HG03045 (cell line): ENCODE results near the gene CNTNAP2.
"Not testable (repeated sequence)": the region's sequence is repeated elsewhere in the genome, so short reads cannot be mapped to it uniquely, and the experiment has no call there.

Source experiments
- ATAC-seq: cut with Tn5 transposase; IDR thresholded peaks from one replicate; pipeline ENCODE4 v1.9.1; 2021; ENCODE audit warnings: mild to moderate bottlenecking, moderate library complexity; ENCODE audit not compliant: unreplicated experiment

CNTNAP2 gene

GRCh38 chr7:148303295-148304082 is 2186.9 kb downstream of the CNTNAP2 start:
- no peak for ATAC-seq

DNA sequence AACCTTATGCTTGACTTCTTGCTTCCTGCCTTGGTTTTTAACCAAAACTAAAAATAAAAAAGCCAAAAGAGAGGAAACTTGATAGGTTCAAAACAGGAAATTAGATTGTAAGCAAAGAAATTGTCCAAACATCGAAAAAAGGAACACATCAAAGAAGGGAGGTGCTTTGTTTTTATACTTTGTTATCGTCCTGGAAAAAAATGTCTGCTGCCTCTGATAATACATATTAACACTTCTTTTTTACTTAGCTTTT is 2187.4 kb downstream of the CNTNAP2 start:
- ATAC-seq, result no peak

DNA sequence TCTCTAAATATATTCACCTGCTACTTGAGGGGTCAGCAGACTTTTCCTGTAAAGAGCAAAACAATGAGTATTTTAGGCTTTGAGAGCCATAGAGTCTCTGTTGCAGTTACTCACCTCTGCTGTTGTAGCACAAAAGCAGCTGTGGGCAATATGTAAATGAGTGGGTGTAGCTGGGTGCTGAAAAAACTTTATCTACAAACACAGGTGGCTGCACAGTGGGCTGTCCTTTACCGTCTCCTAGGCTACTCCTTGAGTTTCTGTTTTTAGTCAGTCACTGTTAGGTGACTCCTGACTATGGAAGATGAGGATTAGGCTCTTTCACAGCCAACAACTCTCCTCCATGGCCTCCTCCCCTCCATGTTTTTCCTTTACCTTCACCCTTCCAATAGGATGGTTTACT is 2187.9 kb downstream of the CNTNAP2 start:
- no peak for ATAC-seq

GRCh38 chr7:148306759-148307158 is 2190.2 kb downstream of the CNTNAP2 start:
- peak; percentile 49 for ATAC-seq

- ATAC-seq, result no peak
Measured at GRCh38 chr7:148318102-148318811, 2201.7 kb downstream of the CNTNAP2 start.

DNA sequence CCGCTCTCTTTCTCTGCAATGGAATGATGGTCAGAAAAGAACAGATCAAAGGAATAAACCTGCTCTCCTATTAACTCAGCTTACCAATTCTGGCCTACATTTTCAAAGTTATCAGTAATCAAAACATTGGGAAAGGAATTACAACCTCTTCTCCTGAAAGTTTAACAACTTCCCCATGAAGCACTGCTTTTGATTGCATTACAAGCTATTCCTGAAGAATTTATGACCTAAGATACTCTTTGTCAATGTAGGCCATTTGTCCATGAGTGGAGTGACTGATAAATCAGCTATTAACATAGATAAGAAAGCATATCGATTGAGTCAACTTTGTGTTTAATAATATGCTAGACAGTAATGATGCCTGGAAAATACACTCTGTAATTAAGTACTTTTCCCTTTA is 2202.2 kb downstream of the CNTNAP2 start:
- no peak for ATAC-seq

GRCh38 chr7:148319316-148319808 is 2202.8 kb downstream of the CNTNAP2 start:
- ATAC-seq, result no peak

- ATAC-seq, result no peak
Measured at GRCh38 chr7:148325208-148325607, 2208.6 kb downstream of the CNTNAP2 start.

GRCh38 chr7:148327379-148327778 is 2210.8 kb downstream of the CNTNAP2 start:
- ATAC-seq, result no peak

DNA sequence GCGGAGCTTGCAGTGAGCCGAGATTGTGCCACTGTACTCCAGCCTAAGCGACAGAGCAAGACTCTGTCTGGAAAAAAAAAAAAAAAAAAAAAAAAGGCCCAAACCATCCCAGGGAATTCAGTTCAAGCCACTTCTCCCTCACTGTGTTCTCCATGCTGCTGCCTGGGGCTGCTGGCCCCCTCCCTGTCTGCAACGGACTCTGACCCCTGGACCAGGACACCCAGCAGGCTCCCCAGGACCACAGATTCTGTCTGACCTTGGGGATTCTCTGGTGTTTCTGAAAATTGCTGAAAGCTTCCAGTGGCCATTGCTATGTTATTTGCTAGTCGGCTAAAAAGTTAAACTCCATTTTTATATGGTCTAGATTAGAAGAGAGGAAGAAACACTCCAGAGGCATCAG is 2212.3 kb downstream of the CNTNAP2 start:
- no peak for ATAC-seq

DNA sequence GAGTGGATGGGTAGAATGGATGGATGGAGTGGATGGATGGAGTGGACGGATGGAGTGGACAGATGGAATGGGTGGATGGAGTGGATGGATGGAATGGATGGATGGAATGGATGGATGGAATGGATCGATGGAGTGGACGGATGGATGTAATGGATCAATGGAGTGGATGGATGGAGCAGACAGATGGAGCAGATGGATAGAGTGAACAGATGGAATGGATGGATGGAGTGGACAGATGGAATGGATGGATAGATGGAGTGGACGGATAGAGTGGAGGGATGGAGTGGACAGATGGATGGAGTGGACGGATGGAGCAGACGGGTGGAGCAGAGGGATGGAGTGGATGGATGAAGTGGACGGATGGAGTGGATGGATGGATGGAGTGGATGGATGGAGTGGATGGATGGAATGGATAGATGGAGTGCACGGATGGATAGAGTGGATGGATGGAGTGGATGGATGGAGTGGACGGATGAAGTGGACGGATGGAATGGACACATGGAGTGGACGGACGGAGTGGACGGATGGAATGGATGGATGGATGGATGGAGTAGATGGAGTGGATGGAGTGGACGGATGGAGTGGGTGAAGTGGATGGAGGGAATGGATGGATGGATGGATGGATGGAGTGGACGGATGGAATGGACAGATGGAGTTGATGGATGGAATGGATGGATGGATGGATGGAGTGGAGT is 2213.7 kb downstream of the CNTNAP2 start:
- ATAC-seq, result no peak

DNA sequence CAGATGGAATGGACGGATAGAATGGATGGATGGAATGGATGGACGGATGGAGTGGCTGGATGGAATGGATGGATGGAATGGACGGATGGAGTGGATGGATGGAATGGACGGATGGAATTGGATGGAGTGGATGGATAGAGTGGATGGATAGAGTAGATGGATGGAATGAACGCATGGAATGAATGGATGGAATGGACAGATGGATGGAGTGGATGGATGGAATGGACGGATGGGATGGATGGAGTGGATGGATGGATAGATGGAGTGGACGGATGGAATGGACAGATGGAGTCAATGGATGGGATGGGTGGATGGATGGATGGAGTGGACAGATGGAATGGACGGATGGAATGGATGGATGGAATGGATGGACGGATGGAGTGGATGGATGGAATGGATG is 2214.2 kb downstream of the CNTNAP2 start:
- ATAC-seq, result no peak

GRCh38 chr7:148331456-148331855 is 2214.9 kb downstream of the CNTNAP2 start:
- not testable (repeated sequence) for ATAC-seq

DNA sequence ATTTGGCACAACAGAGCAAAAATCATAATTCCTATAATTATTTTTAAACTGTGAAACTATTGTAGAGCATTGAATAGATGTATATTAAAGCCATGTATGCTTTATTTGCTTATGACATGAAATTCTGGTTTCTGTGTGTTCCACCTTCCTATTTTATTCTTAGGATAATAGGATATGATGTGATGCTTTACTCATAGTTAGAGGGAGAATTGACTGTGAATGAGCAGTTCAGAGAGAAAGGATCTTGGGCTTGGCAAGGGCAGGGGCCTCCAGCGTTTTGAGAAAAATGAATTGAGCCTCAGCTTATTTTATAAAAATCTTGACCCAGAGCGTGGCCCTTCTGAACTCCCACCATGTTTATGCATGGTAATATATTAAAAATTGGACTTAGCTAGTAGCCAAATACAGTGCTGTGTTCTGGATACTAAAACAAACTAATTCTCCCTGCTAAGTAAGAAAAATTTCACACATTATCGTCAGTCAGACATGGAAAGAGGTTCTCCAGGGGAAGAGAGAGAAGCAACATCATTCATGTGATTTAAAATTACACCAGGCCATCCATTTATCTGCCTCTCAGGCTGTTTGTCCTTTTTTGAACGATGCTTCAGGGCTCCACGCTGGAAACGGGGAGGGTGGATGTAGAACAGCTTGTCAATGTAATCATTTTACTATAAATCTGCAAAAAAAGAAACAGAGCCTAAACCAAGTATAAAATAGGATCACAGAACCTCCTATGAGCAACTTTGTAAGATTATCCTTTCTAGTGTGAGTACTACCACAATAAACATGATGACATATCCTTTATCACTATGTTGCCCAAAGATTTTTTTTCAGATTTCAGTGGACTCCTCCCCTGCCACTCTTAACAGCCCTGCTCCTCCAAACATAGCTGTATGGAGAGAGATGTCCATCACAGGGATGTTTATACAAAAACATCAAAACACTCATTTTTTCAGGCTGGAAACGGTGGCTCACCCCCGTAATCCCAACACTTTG is 2215.9 kb downstream of the CNTNAP2 start:
- ATAC-seq, result no peak

DNA sequence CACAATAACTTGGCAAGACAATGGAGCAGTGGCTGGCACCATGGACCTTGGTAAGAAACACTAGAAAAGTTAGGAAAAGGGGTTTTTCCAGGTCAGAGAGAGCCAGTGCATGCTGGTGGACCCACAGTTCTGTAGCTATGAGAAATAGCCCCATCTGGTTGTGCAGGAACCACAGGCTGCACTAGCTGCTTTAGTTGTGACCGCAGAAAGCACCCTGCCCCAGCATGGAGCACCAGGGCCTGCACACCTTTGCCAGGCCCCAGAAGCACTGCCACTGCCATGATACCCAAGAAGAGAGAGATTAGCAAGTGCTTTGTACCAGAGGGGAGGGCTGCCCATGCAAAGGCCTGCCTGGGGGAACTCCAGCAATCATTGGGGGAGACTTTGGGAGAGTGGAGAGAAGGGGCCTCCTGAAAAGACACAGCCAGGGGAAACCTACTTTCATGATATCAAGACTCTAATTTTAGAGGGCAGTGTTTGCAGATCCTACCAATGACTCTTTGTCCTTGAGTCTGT is 2217.9 kb downstream of the CNTNAP2 start:
- no peak for ATAC-seq

DNA sequence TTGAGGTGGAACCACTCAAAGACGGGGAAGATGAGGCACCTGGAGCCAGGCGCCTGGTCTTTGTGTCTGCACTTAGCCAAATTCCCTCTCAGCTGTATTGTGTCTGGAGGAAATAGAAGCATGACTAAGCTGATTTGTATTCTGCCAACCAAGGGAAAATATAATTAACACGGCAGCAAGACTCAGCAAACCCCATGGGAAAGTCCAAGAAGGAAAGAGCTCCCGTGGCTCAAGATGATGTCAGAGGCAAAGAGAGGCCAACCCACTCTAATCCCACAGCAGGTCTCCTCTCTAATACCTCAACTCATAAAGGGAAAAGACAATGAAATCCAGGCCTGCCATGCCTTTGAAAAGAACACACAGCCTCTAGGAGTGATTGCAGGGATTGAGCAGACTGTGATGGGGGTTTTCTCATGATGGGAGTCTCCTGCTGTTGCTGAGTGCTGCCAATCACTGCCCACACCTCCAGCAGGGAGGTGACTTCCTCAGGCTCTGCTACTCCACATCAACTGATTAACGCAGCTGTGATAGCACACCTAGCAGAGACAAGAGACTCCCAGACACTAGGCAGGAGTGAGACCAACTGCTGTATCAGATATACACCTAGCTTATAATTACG is 2218.5 kb downstream of the CNTNAP2 start:
- no peak for ATAC-seq

DNA sequence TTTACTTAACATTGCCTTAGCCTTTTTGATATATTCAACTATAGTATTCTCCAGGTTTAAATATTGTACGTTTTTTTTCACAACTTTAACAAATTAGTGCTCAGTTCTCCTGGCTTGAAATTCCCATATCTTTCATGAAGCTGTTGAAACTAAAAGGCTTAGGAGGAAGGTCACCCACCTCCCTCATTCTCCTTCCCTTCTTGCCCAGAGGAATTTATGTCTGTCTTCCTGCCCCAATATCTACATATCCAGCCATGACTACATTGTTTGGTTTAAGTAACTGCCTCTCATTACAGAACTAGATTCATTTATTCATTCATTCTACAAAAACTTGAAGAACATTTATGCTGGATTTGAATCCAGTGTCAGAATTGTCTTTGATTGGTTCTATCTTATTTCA is 2219.2 kb downstream of the CNTNAP2 start:
- no peak for ATAC-seq

DNA sequence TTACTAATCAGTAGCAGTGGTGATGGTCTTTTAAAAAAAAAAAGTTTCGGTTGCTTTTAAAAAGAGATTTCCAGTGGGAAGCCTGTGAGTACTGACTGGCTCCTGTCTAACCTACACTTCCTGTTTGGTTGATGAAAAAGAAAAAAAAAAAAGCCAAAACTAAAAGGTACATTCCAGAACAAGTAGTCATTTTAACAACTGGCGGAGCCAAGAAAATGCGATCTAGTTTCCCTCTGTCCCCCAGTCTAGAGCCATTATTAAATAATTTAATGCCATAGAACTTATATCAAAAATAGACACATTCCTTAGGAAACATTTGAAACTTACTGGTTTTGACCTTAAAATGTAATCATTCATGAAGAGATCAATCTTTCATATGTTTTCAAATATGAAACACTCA is 2219.8 kb downstream of the CNTNAP2 start:
- no peak for ATAC-seq

DNA sequence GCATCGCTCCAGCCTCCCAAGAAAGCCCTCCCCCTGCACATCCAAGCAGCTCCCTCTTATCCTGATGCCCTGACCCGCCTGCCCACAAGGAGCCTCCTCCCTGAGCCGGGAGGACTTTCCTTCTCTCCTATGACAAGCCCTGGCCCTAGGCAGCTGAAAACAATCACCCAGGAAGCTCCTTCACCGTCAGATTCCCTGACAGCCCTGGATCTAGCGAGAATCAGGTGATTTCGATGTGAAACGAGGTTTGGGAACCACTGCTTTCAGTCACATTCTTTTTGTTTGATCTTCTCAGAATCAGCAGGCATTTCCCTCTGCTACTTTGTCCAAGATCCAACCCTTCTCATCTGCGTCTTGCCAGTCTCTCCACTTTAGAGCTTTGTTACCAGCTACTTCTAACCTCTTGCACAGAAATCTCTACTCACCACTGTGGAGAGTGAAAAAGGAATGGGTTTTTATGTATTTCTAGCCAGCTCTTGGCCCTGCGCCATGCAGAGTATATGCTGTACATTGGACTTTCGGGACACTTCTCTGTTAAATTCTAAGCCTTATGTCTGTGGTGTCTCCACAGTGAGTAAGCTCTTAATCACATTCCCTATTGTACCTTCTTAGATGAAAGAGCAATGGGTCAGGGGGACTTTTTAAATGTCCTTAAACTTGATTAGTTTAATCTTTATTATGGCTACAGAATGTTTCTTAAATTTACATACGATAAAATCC is 2220.8 kb downstream of the CNTNAP2 start:
- ATAC-seq, result no peak
